GM12864 (cell line): ENCODE results near the gene TTC12.

Experiments used
- DNase-seq: peaks from one replicate; pipeline ENCODE4 v3.0.0-alpha.2; 2011; ENCODE audit warnings: low read depth
- H3K4me3 ChIP-seq: 2 replicates; pipeline ENCODE4 v1.5.1; 2011; ENCODE audit warnings: mild to moderate bottlenecking, low read depth, low read length, control low read depth
- CTCF ChIP-seq: IDR thresholded peaks from 2 replicates; pipeline ENCODE4 v1.5.1; 2011; ENCODE audit warnings: low read depth, mild to moderate bottlenecking, moderate library complexity, low read length, control low read depth, inconsistent platforms; ENCODE audit errors: missing control alignments

Gene TTC12

GRCh38 chr11:113277907-113278306 is 36.5 kb upstream of the TTC12 start:
- no peak for DNase-seq
- no peak overlapping the region for H3K4me3 ChIP-seq
- no peak for TF ChIP-seq CTCF

- no peak for TF ChIP-seq CTCF
- H3K4me3 ChIP-seq: no peak overlapping the region
- DNase-seq: no peak
Observed at GRCh38 chr11:113278481-113278880, 35.9 kb upstream of the TTC12 start.

DNA sequence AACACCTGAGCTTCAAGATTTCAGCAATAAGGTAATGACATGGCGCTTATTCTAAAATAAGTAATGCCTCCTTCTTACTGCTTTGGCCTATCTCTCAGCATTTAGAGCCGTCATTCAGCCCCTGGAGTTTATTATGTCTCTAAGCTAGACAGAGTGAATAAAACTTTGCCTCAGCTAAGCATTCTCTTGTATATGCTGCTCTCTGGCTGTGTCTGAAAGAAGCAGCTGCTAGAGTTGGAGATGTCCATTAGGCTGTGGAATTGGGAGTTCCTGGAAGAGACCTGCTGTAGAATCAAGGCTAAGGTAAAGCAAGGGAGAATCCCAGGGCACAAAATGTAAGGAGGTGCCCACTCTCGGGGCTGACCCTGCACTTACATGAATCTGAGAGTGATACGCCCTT is 35.5 kb upstream of the TTC12 start:
- DNase-seq: no peak
- no peak overlapping the region for H3K4me3 ChIP-seq
- no peak for TF ChIP-seq CTCF

DNA sequence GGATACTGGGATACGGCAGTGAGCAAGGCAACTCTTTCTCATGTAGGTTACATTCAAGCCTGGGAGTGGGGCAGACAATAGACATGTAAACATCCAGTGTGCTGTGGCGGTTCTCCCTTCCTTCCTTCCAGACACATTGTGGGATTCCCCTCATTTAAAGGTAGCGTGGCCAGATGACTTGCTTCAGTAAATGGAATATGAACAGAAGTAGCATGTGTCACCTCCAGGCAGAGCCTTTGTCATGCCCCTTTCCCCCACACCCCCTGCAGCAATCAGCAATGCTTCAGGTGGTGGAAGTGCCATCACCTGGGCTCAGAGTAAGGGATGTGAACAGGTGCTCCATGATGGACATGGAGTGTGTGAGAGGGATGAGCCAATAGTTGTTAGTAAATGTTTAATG is 34.8 kb upstream of the TTC12 start:
- DNase-seq: no peak
- no peak for TF ChIP-seq CTCF
- no peak overlapping the region for H3K4me3 ChIP-seq

GRCh38 chr11:113281052-113281725 is 33.2 kb upstream of the TTC12 start:
- no peak for DNase-seq
- TF ChIP-seq CTCF: no peak
- no peak overlapping the region for H3K4me3 ChIP-seq

- DNase-seq: no peak
- no peak for TF ChIP-seq CTCF
- no peak overlapping the region for H3K4me3 ChIP-seq
Observed at GRCh38 chr11:113282898-113283437, 31.4 kb upstream of the TTC12 start.

DNA sequence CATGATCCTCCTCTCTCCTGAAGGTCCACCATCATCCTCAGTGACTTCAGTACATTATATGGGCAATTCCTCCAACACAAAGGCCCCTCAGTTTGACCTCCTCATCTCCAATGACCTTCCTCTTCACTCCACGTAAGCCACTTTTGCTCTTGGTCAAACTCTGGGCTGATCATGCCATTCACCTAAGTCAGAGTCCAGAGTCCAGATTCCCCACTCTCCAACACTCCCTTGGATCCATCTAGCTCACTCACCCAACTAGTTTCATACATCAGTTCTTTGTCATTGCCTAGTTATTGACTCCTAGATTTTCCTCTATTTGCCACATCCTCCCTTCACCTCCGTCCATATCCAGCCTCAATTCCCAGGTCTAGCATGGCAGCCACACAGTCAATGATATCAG is 30.5 kb upstream of the TTC12 start:
- no peak for DNase-seq
- no peak for TF ChIP-seq CTCF

More for the DNA sequence above, 30.5 kb upstream of the TTC12 start:
- H3K4me3 ChIP-seq: no peak overlapping the region
